ENCODE results near the gene EIF2B5. TPM values are rescaled to one million over a fixed set of nuclear protein-coding genes. Genes with fewer than 3 reads are reported as not detected.

EIF2B5 gene
- total and polyA plus RNA-seq, 9 of the 15 experiments (the other 6 are each of a cell fraction or from before 2014, with no cell fraction given) = 19.1 to 92.4 (median 74.0) TPM

DNA sequence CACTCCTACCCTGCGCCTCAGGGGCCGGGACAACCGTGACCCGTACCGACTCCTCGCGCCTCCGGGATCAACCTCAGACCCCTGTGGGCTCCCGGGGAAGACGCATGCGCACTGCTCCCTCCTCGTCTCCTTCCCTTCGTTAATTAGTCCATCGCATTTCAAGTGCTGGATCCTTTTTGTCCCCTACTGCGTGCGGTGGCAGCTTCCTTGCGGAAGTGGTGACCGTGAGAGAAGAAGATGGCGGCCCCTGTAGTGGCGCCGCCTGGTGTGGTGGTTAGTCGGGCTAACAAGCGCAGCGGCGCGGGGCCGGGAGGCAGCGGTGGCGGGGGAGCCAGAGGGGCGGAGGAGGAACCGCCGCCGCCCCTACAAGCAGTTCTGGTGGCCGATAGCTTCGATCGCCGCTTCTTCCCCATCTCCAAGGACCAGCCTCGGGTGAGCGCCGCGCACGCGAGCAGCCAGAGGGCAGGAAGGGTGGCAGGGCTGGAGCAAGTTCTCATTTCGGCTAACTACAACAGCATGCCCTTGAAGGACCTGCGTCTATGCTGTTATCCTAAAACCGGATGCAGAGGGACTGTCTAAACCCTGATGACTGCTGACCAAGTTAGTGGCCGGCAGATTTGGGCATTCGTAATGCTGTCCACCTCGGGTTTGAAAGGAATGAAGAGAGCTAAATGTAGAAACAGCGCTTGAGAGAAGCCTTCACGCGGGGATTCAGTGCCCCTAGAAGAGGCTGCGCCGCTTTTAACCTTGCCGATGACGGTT, at the start of gene EIF2B5 (continued):
- peak; percentile 88; the same call in 1 of the 2 replicates for TF ChIP-seq LCOR (CRISPR knock-in tag; IDR thresholded peaks at IDR 0.05)
- TF ChIP-seq ZNF584 (CRISPR knock-in tag; IDR thresholded peaks at IDR 0.05; ENCODE audit: low read depth) = no peak
- no peak for TF ChIP-seq MYBL2 (IDR thresholded peaks at IDR 0.05; ENCODE audit: low read depth)
- no peak for TF ChIP-seq MYBL2 (CRISPR knock-in tag; IDR thresholded peaks at IDR 0.05; ENCODE audit: borderline replicate concordance)
- TF ChIP-seq, protein P1, sequence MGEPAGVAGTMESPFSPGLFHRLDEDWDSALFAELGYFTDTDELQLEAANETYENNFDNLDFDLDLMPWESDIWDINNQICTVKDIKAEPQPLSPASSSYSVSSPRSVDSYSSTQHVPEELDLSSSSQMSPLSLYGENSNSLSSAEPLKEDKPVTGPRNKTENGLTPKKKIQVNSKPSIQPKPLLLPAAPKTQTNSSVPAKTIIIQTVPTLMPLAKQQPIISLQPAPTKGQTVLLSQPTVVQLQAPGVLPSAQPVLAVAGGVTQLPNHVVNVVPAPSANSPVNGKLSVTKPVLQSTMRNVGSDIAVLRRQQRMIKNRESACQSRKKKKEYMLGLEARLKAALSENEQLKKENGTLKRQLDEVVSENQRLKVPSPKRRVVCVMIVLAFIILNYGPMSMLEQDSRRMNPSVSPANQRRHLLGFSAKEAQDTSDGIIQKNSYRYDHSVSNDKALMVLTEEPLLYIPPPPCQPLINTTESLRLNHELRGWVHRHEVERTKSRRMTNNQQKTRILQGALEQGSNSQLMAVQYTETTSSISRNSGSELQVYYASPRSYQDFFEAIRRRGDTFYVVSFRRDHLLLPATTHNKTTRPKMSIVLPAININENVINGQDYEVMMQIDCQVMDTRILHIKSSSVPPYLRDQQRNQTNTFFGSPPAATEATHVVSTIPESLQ (CRISPR knock-in tag; IDR thresholded peaks at IDR 0.05) = peak; percentile 78
- TF ChIP-seq CEBPB (tag; IDR thresholded peaks at IDR 0.05) = no peak
- no peak for TF ChIP-seq TSC22D4 (tag; IDR thresholded peaks at IDR 0.05)
- TF ChIP-seq SRSF9 (IDR thresholded peaks at IDR 0.05; ENCODE audit: borderline replicate concordance, low read depth, low read length) = no peak
- peak; percentile 99 for TF ChIP-seq PHF20 (IDR thresholded peaks at IDR 0.05; ENCODE audit: partially characterized antibody)
- peak; percentile 98 for TF ChIP-seq ELF1 (tag; IDR thresholded peaks at IDR 0.05)
- TF ChIP-seq EGR1 (conservative IDR thresholded peaks at IDR 0.05) = no peak
- peak; percentile 69; the same call in 1 of the 2 replicates for TF ChIP-seq GTF2E2 (tag; IDR thresholded peaks at IDR 0.05)
- TF ChIP-seq, protein P2, sequence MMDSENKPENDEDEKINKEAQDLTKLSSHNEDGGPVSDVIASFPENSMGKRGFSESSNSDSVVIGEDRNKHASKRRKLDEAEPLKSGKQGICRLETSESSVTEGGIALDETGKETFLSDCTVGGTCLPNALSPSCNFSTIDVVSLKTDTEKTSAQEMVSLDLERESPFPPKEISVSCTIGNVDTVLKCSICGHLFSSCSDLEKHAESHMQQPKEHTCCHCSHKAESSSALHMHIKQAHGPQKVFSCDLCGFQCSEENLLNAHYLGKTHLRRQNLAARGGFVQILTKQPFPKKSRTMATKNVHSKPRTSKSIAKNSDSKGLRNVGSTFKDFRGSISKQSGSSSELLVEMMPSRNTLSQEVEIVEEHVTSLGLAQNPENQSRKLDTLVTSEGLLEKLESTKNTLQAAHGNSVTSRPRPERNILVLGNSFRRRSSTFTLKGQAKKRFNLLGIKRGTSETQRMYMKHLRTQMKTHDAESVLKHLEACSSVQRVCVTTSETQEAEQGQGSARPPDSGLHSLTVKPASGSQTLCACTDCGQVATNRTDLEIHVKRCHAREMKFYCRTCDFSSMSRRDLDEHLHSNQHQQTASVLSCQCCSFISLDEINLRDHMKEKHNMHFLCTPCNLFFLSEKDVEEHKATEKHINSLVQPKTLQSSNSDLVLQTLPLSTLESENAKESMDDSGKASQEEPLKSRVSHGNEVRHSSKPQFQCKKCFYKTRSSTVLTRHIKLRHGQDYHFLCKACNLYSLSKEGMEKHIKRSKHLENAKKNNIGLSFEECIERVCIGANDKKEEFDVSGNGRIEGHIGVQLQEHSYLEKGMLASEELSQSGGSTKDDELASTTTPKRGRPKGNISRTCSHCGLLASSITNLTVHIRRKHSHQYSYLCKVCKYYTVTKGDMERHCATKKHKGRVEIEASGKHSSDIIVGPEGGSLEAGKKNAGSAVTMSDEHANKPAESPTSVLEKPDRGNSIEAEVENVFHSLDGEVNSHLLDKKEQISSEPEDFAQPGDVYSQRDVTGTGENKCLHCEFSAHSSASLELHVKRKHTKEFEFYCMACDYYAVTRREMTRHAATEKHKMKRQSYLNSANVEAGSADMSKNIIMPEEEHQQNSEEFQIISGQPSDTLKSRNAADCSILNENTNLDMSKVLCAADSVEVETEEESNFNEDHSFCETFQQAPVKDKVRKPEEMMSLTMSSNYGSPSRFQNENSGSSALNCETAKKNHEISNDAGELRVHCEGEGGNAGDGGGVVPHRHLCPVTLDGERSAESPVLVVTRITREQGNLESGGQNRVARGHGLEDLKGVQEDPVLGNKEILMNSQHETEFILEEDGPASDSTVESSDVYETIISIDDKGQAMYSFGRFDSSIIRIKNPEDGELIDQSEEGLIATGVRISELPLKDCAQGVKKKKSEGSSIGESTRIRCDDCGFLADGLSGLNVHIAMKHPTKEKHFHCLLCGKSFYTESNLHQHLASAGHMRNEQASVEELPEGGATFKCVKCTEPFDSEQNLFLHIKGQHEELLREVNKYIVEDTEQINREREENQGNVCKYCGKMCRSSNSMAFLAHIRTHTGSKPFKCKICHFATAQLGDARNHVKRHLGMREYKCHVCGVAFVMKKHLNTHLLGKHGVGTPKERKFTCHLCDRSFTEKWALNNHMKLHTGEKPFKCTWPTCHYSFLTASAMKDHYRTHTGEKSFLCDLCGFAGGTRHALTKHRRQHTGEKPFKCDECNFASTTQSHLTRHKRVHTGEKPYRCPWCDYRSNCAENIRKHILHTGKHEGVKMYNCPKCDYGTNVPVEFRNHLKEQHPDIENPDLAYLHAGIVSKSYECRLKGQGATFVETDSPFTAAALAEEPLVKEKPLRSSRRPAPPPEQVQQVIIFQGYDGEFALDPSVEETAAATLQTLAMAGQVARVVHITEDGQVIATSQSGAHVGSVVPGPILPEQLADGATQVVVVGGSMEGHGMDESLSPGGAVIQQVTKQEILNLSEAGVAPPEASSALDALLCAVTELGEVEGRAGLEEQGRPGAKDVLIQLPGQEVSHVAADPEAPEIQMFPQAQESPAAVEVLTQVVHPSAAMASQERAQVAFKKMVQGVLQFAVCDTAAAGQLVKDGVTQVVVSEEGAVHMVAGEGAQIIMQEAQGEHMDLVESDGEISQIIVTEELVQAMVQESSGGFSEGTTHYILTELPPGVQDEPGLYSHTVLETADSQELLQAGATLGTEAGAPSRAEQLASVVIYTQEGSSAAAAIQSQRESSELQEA (IDR thresholded peaks at IDR 0.05; ENCODE audit: low read depth) = peak; percentile 98
- peak; percentile 27; the same call in 1 of the 2 replicates for TF ChIP-seq SMAD3 (CRISPR knock-in tag; conservative IDR thresholded peaks at IDR 0.05)
- TF ChIP-seq FOXK1 (CRISPR knock-in tag; IDR thresholded peaks at IDR 0.05; ENCODE audit: borderline replicate concordance) = no peak; the same call in 1 of the 2 replicates
